Trophoblast cell (in vitro differentiated cells and primary cell): ENCODE data around the gene REEP3.

ENCODE experiments used
- DNase-seq, 2 donors: peaks; one replicate each; pipeline ENCODE4 v3.0.0-alpha.2; 2016
- H2AFZ ChIP-seq: 2 replicates; pipeline ENCODE4 v1.6.1; 2013; ENCODE audit warnings: low read length, moderate library complexity, mild to moderate bottlenecking; ENCODE audit not compliant: insufficient read depth, poor library complexity
- H2AK5ac ChIP-seq: 2 replicates; pipeline ENCODE4 v1.6.1; 2013; ENCODE audit warnings: mild to moderate bottlenecking, low read length
- H2BK120ac ChIP-seq: 2 replicates; pipeline ENCODE4 v1.6.1; 2013; ENCODE audit warnings: low read length, mild to moderate bottlenecking, moderate library complexity; ENCODE audit not compliant: insufficient read depth, poor library complexity
- H2BK12ac ChIP-seq: 2 replicates; pipeline ENCODE4 v1.6.1; 2013; ENCODE audit warnings: mild to moderate bottlenecking, low read length, moderate library complexity
- H2BK5ac ChIP-seq: 2 replicates; pipeline ENCODE4 v1.6.1; 2013; ENCODE audit warnings: low read length, low read depth, moderate library complexity, mild to moderate bottlenecking; ENCODE audit not compliant: poor library complexity
- H3K14ac ChIP-seq: 2 replicates; pipeline ENCODE4 v1.6.1; 2013; ENCODE audit warnings: mild to moderate bottlenecking, low read length
- H3K18ac ChIP-seq: 2 replicates; pipeline ENCODE4 v1.6.1; 2013; ENCODE audit warnings: mild to moderate bottlenecking, low read length
- H3K23ac ChIP-seq: 2 replicates; pipeline ENCODE4 v1.6.1; 2013; ENCODE audit warnings: low read length
- H3K27ac ChIP-seq: 2 replicates; pipeline ENCODE4 v1.5.1; 2013; ENCODE audit warnings: low read depth, mild to moderate bottlenecking, inconsistent platforms, low read length, moderate library complexity
- H3K27me3 ChIP-seq: 2 replicates; pipeline ENCODE4 v1.6.1; 2013; ENCODE audit warnings: inconsistent platforms, mild to moderate bottlenecking, low read length, moderate library complexity; ENCODE audit not compliant: insufficient read depth
- H3K36me3 ChIP-seq, 2 experiments: 1 replicate in 1 of 2; 2 replicates in 1 of 2; pipeline ENCODE4 v1.6.1; 2013; ENCODE audit warnings: low read length in 2 of 2, mild to moderate bottlenecking in 2 of 2, moderate library complexity in 1 of 2; ENCODE audit not compliant: insufficient read depth in 2 of 2, control insufficient read depth in 1 of 2
- H3K4ac ChIP-seq: 2 replicates; pipeline ENCODE4 v1.6.1; 2013; ENCODE audit warnings: low read depth, mild to moderate bottlenecking, low read length, moderate library complexity
- H3K4me1 ChIP-seq, 2 experiments: 1 replicate in 1 of 2; 2 replicates in 1 of 2; pipeline ENCODE4 v1.6.1; 2013; ENCODE audit warnings: low read length in 2 of 2, mild to moderate bottlenecking in 2 of 2, moderate library complexity in 1 of 2; ENCODE audit not compliant: insufficient read depth in 2 of 2, control insufficient read depth in 1 of 2
- H3K4me2 ChIP-seq: 2 replicates; pipeline ENCODE4 v1.6.1; 2013; ENCODE audit warnings: inconsistent platforms, mild to moderate bottlenecking, low read length, moderate library complexity
- H3K4me3 ChIP-seq: 2 replicates; pipeline ENCODE4 v1.5.1; 2013; ENCODE audit warnings: mild to moderate bottlenecking, low read depth, low read length, inconsistent platforms
- H3K79me1 ChIP-seq: one replicate; pipeline ENCODE4 v1.6.1; 2013; ENCODE audit warnings: low read length
- H3K79me2 ChIP-seq: 2 replicates; pipeline ENCODE4 v1.6.1; 2013; ENCODE audit warnings: low read length, mild to moderate bottlenecking; ENCODE audit not compliant: control insufficient read depth, insufficient read depth, poor library complexity
- H3K9ac ChIP-seq: 2 replicates; pipeline ENCODE4 v1.6.1; 2013; ENCODE audit warnings: mild to moderate bottlenecking, low read length
- H3K9me3 ChIP-seq: 2 replicates; pipeline ENCODE4 v1.6.1; 2013; ENCODE audit warnings: low read depth, mild to moderate bottlenecking, control low read depth, inconsistent platforms, low read length; ENCODE audit not compliant: insufficient read depth
- H4K12ac ChIP-seq: 2 replicates; pipeline ENCODE4 v1.6.1; 2013; ENCODE audit warnings: low read depth, mild to moderate bottlenecking, low read length, moderate library complexity
- H4K8ac ChIP-seq: 2 replicates; pipeline ENCODE4 v1.6.1; 2013; ENCODE audit warnings: low read depth, mild to moderate bottlenecking, low read length, moderate library complexity
- H4K91ac ChIP-seq: one replicate; pipeline ENCODE4 v1.6.1; 2013; ENCODE audit warnings: low read depth, mild to moderate bottlenecking, low read length, moderate library complexity
- WGBS: extraction: QIAGEN DNeasy Blood & Tissue Kit; methylation state at CpG from one replicate; pipeline ENCODE4 v1.1.7; 2013; ENCODE audit warnings: missing lambda C conversion rate; ENCODE audit not compliant: insufficient read length, insufficient coverage; ENCODE audit errors: extremely low coverage; 5-methylcytosine and 5-hydroxymethylcytosine counted together

The REEP3 gene

GRCh38 chr10:63504145-63504881 lies 16.9 kb upstream of the REEP3 start:
- Histone ChIP-seq H3K36me3 (no peaks in the 10 kb centered on the region), H2AFZ (no peak overlapping the region), H2BK120ac (no peak overlapping the region), H3K4me2 (peak overlapping the region; percentile 48), H3K79me1 (peaks cover 5% of the 10 kb centered on the region), H3K9me3 (peaks cover 2% of the 10 kb centered on the region), H2BK5ac (peak overlapping the region; percentile 12), H2AK5ac (no peak overlapping the region), H3K27ac (peak overlapping the region; percentile 31), H4K91ac (no peak overlapping the region), H2BK12ac (peak overlapping the region; percentile 3), H4K8ac (no peak overlapping the region), H3K4ac (peak overlapping the region; percentile 41), H3K18ac (no peak overlapping the region), H4K12ac (no peak overlapping the region), H3K4me1 (peaks cover 8 to 13% of the 10 kb centered on the region in 2 experiments), H3K4me3 (no peak overlapping the region), H3K14ac (no peak overlapping the region), H3K27me3 (no peaks in the 10 kb centered on the region), H3K9ac (no peak overlapping the region), H3K79me2 (no peaks in the 10 kb centered on the region), H3K23ac (no peak overlapping the region)
- DNase-seq, result peak; percentile 83 to 93
- no CpG with 5 or more reads among the region's 3 CpGs for WGBS

GRCh38 chr10:63505562-63505961 lies 15.6 kb upstream of the REEP3 start:
- Histone ChIP-seq H2BK120ac (no peak overlapping the region), H3K14ac (no peak overlapping the region), H3K79me1 (peaks cover 5% of the 10 kb centered on the region), H4K91ac (no peak overlapping the region), H3K4me1 (peaks cover 8 to 13% of the 10 kb centered on the region in 2 experiments), H2AFZ (no peak overlapping the region), H3K27me3 (no peaks in the 10 kb centered on the region), H2BK5ac (no peak overlapping the region), H4K8ac (no peak overlapping the region), H4K12ac (no peak overlapping the region), H3K18ac (no peak overlapping the region), H2AK5ac (no peak overlapping the region), H3K27ac (no peak overlapping the region), H3K9me3 (peaks cover under 1% of the 10 kb centered on the region), H3K4me2 (no peak overlapping the region), H2BK12ac (no peak overlapping the region), H3K4me3 (no peak overlapping the region), H3K79me2 (no peaks in the 10 kb centered on the region), H3K4ac (no peak overlapping the region), H3K23ac (no peak overlapping the region), H3K9ac (no peak overlapping the region), H3K36me3 (no peaks in the 10 kb centered on the region)
- no peak for DNase-seq
- no CpG with 5 or more reads among the region's 2 CpGs for WGBS

- Histone ChIP-seq H4K91ac (no peak overlapping the region), H4K8ac (no peak overlapping the region), H3K9ac (no peak overlapping the region), H2BK120ac (no peak overlapping the region), H3K23ac (no peak overlapping the region), H3K79me2 (peaks cover 3% of the 10 kb centered on the region), H3K4me2 (no peak overlapping the region), H3K36me3 (no peaks in the 10 kb centered on the region), H3K4ac (peak overlapping the region; percentile 62), H3K18ac (no peak overlapping the region), H2AK5ac (no peak overlapping the region), H2BK5ac (no peak overlapping the region), H2BK12ac (no peak overlapping the region), H2AFZ (no peak overlapping the region), H3K4me3 (no peak overlapping the region), H3K14ac (no peak overlapping the region), H4K12ac (no peak overlapping the region), H3K79me1 (peaks cover 5% of the 10 kb centered on the region), H3K27ac (no peak overlapping the region), H3K27me3 (no peaks in the 10 kb centered on the region), H3K4me1 (peaks cover 8 to 13% of the 10 kb centered on the region in 2 experiments), H3K9me3 (no peaks in the 10 kb centered on the region)
- DNase-seq, result no peak
- no CpG with 5 or more reads among the region's 1 CpG for whole genome bisulfite sequencing
Observed at GRCh38 chr10:63506554-63506953, 14.6 kb upstream of the REEP3 start.

DNA sequence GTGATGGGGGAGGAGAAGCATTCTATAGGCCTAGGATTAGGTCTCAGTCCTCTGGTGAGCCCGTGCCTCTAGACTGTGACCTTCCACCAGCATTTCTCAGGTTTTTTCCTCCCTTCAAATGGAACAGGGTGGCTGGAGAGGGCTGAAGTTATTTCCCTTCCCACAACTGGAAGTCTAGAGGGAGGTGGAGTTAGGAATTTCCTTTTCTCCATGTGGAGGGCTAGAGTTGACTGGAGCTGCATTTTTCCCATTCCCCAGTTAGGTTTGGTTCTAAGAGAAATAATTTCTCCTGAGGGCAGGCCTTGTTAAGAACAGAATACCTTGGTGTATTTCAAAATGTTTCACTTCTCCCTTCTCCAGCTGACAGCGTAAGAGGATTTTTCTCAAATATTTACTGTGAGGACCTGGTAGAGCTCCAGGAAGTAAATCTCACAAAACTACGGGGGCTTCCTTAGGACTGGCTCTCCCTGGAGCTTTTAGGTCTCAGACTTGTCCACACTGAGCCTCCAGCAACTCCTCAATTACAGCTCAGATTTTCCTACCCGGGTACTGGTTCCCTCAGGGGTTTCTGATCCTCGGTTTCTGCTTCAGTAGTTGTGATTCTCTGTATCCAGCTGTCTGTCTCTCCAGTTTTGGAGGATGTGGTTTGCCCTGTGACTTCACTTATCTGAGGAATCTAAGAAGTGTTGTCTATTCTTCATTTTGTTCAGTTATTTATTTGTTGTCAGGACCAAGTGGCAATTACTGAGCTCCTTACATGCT lies 6.0 kb upstream of the REEP3 start:
- Histone ChIP-seq H3K23ac (no peak overlapping the region), H3K4me2 (peak overlapping the region; percentile 60), H3K4me3 (no peak overlapping the region), H2BK12ac (peak overlapping the region; percentile 72), H4K91ac (peak overlapping the region; percentile 32), H4K8ac (peak overlapping the region; percentile 74), H3K27me3 (no peaks in the 10 kb centered on the region), H3K4me1 (peaks cover 0 to 4% of the 10 kb centered on the region in 2 experiments), H3K14ac (no peak overlapping the region), H3K36me3 (no peaks in the 10 kb centered on the region), H3K79me1 (peaks cover 2% of the 10 kb centered on the region), H3K27ac (peak overlapping the region; percentile 98), H2BK5ac (peak overlapping the region; percentile 82), H3K4ac (peak overlapping the region; percentile 22), H3K79me2 (peaks cover 9% of the 10 kb centered on the region), H4K12ac (no peak overlapping the region), H3K9ac (no peak overlapping the region), H2AFZ (no peak overlapping the region), H3K18ac (no peak overlapping the region), H3K9me3 (no peaks in the 10 kb centered on the region), H2AK5ac (no peak overlapping the region), H2BK120ac (peak overlapping the region; percentile 46)
- WGBS, result no CpG with 5 or more reads among the region's 5 CpGs
- peak; percentile 92 to 98 for DNase-seq
